A549 (cell line): ENCODE data around the gene PTPRE. TPM values are rescaled to one million over a fixed set of nuclear protein-coding genes. Genes with fewer than 3 reads are reported as not detected.

ENCODE experiments used
- ATAC-seq, 2 experiments: fragments of 200-7000 bp in 1 of 2; fragments of >200 bp in 1 of 2; cut with Nextera tagmentation in 1 of 2; cut with Tn5 transposase in 1 of 2; 3 replicates each; pipeline versions ENCODE4 v1.8.0 to v1.9.1; 2018 to 2020; ENCODE audit warnings: mild to moderate bottlenecking in 1 of 2, moderate library complexity in 1 of 2
- CTCF ChIA-PET: fragments of 300-600 bp; sonication (Branson Sonifier 250); formaldehyde crosslinking; extraction: SDS; loops from one replicate; lab custom pipeline; 2021; ENCODE audit warnings: antibody characterized with exemption, inconsistent platforms; lab: Yijun Ruan, JAX
- POLR2A ChIA-PET: fragments of 350-600 bp; formaldehyde crosslinking; extraction: SDS; loops from one replicate; lab custom pipeline; 2021; ENCODE audit warnings: antibody characterized with exemption, inconsistent platforms; lab: Yijun Ruan, JAX
- DNase-seq, 2 experiments: peaks; one replicate each; pipeline versions ENCODE4 v3.0.0 to v3.0.0-alpha.2; 2011 to 2016; ENCODE audit warnings: low read depth in 1 of 2, low spot score in 1 of 2
- FAIRE-seq: peaks from 2 replicates; lab custom pipeline; 2011; peaks lifted over from hg19 to GRCh38; lab: Jason Lieb, UNC
- H3K27ac ChIP-seq, 2 experiments: fragments of >200 bp; sonication (Bioruptor Twin); formaldehyde crosslinking; 3 replicates each; pipeline ENCODE4 v1.5.1; 2016 to 2017
- H3K4me1 ChIP-seq: fragments of >200 bp; sonication (Bioruptor Twin); formaldehyde crosslinking; 3 replicates; pipeline ENCODE4 v1.6.1; 2016
- H3K4me2 ChIP-seq: fragments of >200 bp; sonication (Bioruptor Twin); formaldehyde crosslinking; 3 replicates; pipeline ENCODE4 v1.6.1; 2016
- H3K4me3 ChIP-seq: fragments of >200 bp; sonication (Bioruptor Twin); formaldehyde crosslinking; 3 replicates; pipeline ENCODE4 v1.5.1; 2016
- H3K9me3 ChIP-seq: fragments of >200 bp; sonication (Bioruptor Twin); formaldehyde crosslinking; 3 replicates; pipeline ENCODE4 v1.6.1; 2016
- BCL3 ChIP-seq: fragments of >200 bp; sonication (Bioruptor Twin); formaldehyde crosslinking; IDR thresholded peaks from 3 replicates; pipeline ENCODE4 v1.6.1; 2016
- BHLHE40 ChIP-seq: IDR thresholded peaks from 2 replicates; pipeline ENCODE4 v1.6.1; 2012; ENCODE audit warnings: low read depth, low read length, inconsistent platforms
- CBX2 ChIP-seq: fragments of 200-600 bp; sonication (generic); IDR thresholded peaks from 2 replicates; pipeline ENCODE4 v1.6.1; 2016; ENCODE audit warnings: low read depth, mild to moderate bottlenecking, borderline replicate concordance
- CBX8 ChIP-seq: fragments of 200-600 bp; sonication (generic); IDR thresholded peaks from 2 replicates; pipeline ENCODE4 v1.6.1; 2016
- CEBPB ChIP-seq, 2 experiments: fragments of >200 bp in 1 of 2; sonication (Bioruptor Twin) in 1 of 2; formaldehyde crosslinking in 1 of 2; IDR thresholded peaks; 2 replicates each; pipeline ENCODE4 v1.6.1; 2012 to 2016
- EHMT2 ChIP-seq: fragments of 200-600 bp; sonication (generic); IDR thresholded peaks from 2 replicates; pipeline ENCODE4 v1.6.1; 2016; ENCODE audit warnings: antibody characterized with exemption, low read depth, mild to moderate bottlenecking, moderate library complexity
- ELK1 ChIP-seq: fragments of 150-350 bp; IDR thresholded peaks from 2 replicates; pipeline ENCODE4 v1.6.1; 2014; ENCODE audit warnings: low read depth, mild to moderate bottlenecking, low read length
- FOXS1 ChIP-seq: fragments of 250-450 bp; sonication (Bioruptor Pico); IDR thresholded peaks from 2 replicates; pipeline ENCODE4 v1.5.0; 2020; ENCODE audit warnings: mild to moderate bottlenecking, moderate library complexity
- HOXB13 ChIP-seq: fragments of 250-450 bp; sonication (Bioruptor Pico); IDR thresholded peaks from 2 replicates; pipeline ENCODE4 v1.5.0; 2020; ENCODE audit warnings: low read depth, mild to moderate bottlenecking, moderate library complexity
- HOXB5 ChIP-seq: fragments of 250-450 bp; sonication (Bioruptor Pico); IDR thresholded peaks from 2 replicates; pipeline ENCODE4 v1.5.0; 2020; ENCODE audit warnings: mild to moderate bottlenecking, moderate library complexity
- KDM1A ChIP-seq: fragments of 200-600 bp; sonication (generic); IDR thresholded peaks from 2 replicates; pipeline ENCODE4 v1.6.1; 2016; ENCODE audit warnings: low read depth, mild to moderate bottlenecking
- KDM5A ChIP-seq: fragments of 200-600 bp; sonication (generic); IDR thresholded peaks from 2 replicates; pipeline ENCODE4 v1.6.1; 2016; ENCODE audit warnings: antibody characterized with exemption, mild to moderate bottlenecking
- MAFK ChIP-seq: fragments of 450-650 bp; IDR thresholded peaks from 2 replicates; pipeline ENCODE4 v1.6.1; 2014; ENCODE audit not compliant: partially characterized antibody
- NFE2L2 ChIP-seq: fragments of 150-350 bp; conservative IDR thresholded peaks from 2 replicates; pipeline ENCODE4 v1.6.1; 2014; ENCODE audit warnings: low read length
- PHF8 ChIP-seq: fragments of 200-600 bp; sonication (generic); IDR thresholded peaks from 2 replicates; pipeline ENCODE4 v1.6.1; 2016; ENCODE audit warnings: low read depth, mild to moderate bottlenecking, antibody characterized with exemption, moderate library complexity, borderline replicate concordance
- POLR2AphosphoS2 ChIP-seq: conservative IDR thresholded peaks from 2 replicates; pipeline ENCODE4 v1.6.1; 2012; ENCODE audit warnings: low read length, improper control_type of control experiment, inconsistent platforms
- RARB ChIP-seq: fragments of 250-450 bp; sonication (Bioruptor Pico); IDR thresholded peaks from 2 replicates; pipeline ENCODE4 v1.8.0; 2021; ENCODE audit warnings: mild to moderate bottlenecking, moderate library complexity
- RCOR1 ChIP-seq: fragments of 150-350 bp; IDR thresholded peaks from 2 replicates; pipeline ENCODE4 v1.6.1; 2014; ENCODE audit warnings: antibody characterized with exemption, low read length, low read depth
- RFX5 ChIP-seq: fragments of 450-650 bp; IDR thresholded peaks from 2 replicates; pipeline ENCODE4 v1.7.1; 2014; ENCODE audit warnings: antibody characterized with exemption, mild to moderate bottlenecking, moderate library complexity
- SMC3 ChIP-seq: fragments of >200 bp; sonication (Bioruptor Twin); formaldehyde crosslinking; IDR thresholded peaks from 3 replicates; pipeline ENCODE4 v1.6.1; 2018; ENCODE audit warnings: inconsistent platforms
- SREBF2 ChIP-seq: fragments of 450-650 bp; IDR thresholded peaks from 2 replicates; pipeline ENCODE4 v1.6.1; 2014; ENCODE audit warnings: mild to moderate bottlenecking, moderate library complexity
- TFCP2L1 ChIP-seq: fragments of 250-450 bp; sonication (Bioruptor Pico); IDR thresholded peaks from 2 replicates; pipeline ENCODE4 v1.5.0; 2021; ENCODE audit warnings: mild to moderate bottlenecking
- USF2 ChIP-seq: fragments of 450-650 bp; IDR thresholded peaks from 2 replicates; pipeline ENCODE4 v1.6.1; 2014; ENCODE audit warnings: antibody characterized with exemption
- ZNF302 ChIP-seq: fragments of 250-450 bp; sonication (Bioruptor Pico); IDR thresholded peaks from 2 replicates; pipeline ENCODE4 v1.9.0; 2021; ENCODE audit warnings: inconsistent platforms, mild to moderate bottlenecking, moderate library complexity
- WGBS: methylation state at CpG from one replicate; pipeline ENCODE4 v1.1.6; 2017; ENCODE audit errors: missing lambda C conversion rate; 5-methylcytosine and 5-hydroxymethylcytosine counted together
- polyA plus RNA-seq, 4 experiments: library from polyadenylated mRNA; depleted of rRNA in 3 of 4; stranded (reverse); fragments of >200 nt; fragmentation: RNase III in 1 of 4; extraction: RNeasy Plus Mini Kit Qiagen cat#74134 plus additional on column Dnase treatment in 1 of 4; gene quantifications; 2 replicates in 3 of 4; 3 replicates in 1 of 4; pipeline ENCODE4 v1.2.3, GENCODE V29; 2011 to 2017

Gene PTPRE
- polyA plus RNA-seq, 2 of the 4 experiments (the other 2 are of a cell fraction) = 0.31 to 1.5 TPM

- FAIRE-seq (no peak), ATAC-seq (no peak), DNase-seq (no peak)
- H3K9me3 ChIP-seq = peaks cover 5% of the 10 kb centered on the region; the same call in 2 of the 3 replicates
- no peaks in the 10 kb centered on the region for H3K4me1 ChIP-seq
- H3K4me3 ChIP-seq = no peak overlapping the region
- TF ChIP-seq ZNF302 (CRISPR knock-in tag) = no peak
- no peak for TF ChIP-seq CEBPB (IDR thresholded peaks at IDR 0.05)
- no peak for TF ChIP-seq BHLHE40
- no peak for TF ChIP-seq EHMT2
- TF ChIP-seq CBX2 = no peak
- TF ChIP-seq RARB (CRISPR knock-in tag) = no peak
- TF ChIP-seq POLR2AphosphoS2 = no peak
- no peak for TF ChIP-seq CBX8
- no peak for TF ChIP-seq MAFK
- no peak for TF ChIP-seq RCOR1
- no peak for TF ChIP-seq BCL3
- no peak for TF ChIP-seq SREBF2
- no peak for TF ChIP-seq TFCP2L1 (CRISPR knock-in tag)
- WGBS = 20% methylated on average over 2 of the region's 2 CpGs
- no peak overlapping the region for H3K4me2 ChIP-seq
- ChIA-PET CTCF (interaction anchor here (1.4 kb wide), 1 partner anchor 10 kb away, joined by 4 read pairs; the partner anchor contains the start of gene PTPRE), POLR2A (no interaction called here)
- no peak overlapping the region for H3K27ac ChIP-seq
Measured at GRCh38 chr10:127897177-127897576, 9.7 kb upstream of the PTPRE start.

GRCh38 chr10:127899766-127900387, 7.0 kb upstream of the PTPRE start:
- ChIA-PET POLR2A (no interaction called here), CTCF (interaction anchor here (1.0 to 2.2 kb wide), 3 partner anchors 111 to 171 kb away, joined by 3 to 11 read pairs (median 11); no protein-coding TSS in a partner anchor)
- Histone ChIP-seq H3K4me3 (no peak overlapping the region), H3K9me3 (peaks cover 5% of the 10 kb centered on the region; the same call in 2 of the 3 replicates), H3K4me1 (no peaks in the 10 kb centered on the region), H3K4me2 (no peak overlapping the region), H3K27ac (no peak overlapping the region)
- FAIRE-seq (no peak), DNase-seq (no peak), ATAC-seq (no peak)
- WGBS = 7% methylated on average over 3 of the region's 3 CpGs
- TF ChIP-seq KDM1A = no peak
- TF ChIP-seq HOXB5 (CRISPR knock-in tag) = no peak
- TF ChIP-seq HOXB13 (CRISPR knock-in tag) = no peak
- TF ChIP-seq CBX8 = no peak
- TF ChIP-seq USF2 = no peak
- no peak for TF ChIP-seq RFX5
- no peak for TF ChIP-seq ZNF302 (CRISPR knock-in tag)
- TF ChIP-seq NFE2L2 = no peak
- TF ChIP-seq PHF8 = no peak
- TF ChIP-seq ELK1 = no peak

- H3K9me3 ChIP-seq = no peaks in the 10 kb centered on the region
- no peak overlapping the region for H3K4me2 ChIP-seq
- FAIRE-seq = no peak
- TF ChIP-seq SMC3 = no peak
- no peak for TF ChIP-seq KDM5A
- TF ChIP-seq RFX5 = no peak
- no peak for TF ChIP-seq FOXS1 (CRISPR knock-in tag)
- CTCF ChIA-PET = interaction anchor here (3.5 to 6.4 kb wide), 3 partner anchors 14 to 160 kb away, joined by 26 to 229 read pairs (median 31); no protein-coding TSS in a partner anchor
- 55% methylated on average over 5 of the region's 5 CpGs for WGBS
- no peak for DNase-seq
- POLR2A ChIA-PET = no interaction called here
- no peak overlapping the region for H3K4me3 ChIP-seq
- no peak overlapping the region for H3K27ac ChIP-seq
- no peak for ATAC-seq
- H3K4me1 ChIP-seq = peaks cover 13% of the 10 kb centered on the region; the same call in 1 of the 3 replicates
Measured at GRCh38 chr10:127903789-127904188, 3.1 kb upstream of the PTPRE start.
